ENCODE results near the gene TRPV4.
A peak's percentile ranks its signal among the peaks of the same experiment; 100 is the strongest.
"Not testable (repeated sequence)": the region's sequence is repeated elsewhere in the genome, so short reads cannot be mapped to it uniquely, and the experiment has no call there.

Gene TRPV4

DNA sequence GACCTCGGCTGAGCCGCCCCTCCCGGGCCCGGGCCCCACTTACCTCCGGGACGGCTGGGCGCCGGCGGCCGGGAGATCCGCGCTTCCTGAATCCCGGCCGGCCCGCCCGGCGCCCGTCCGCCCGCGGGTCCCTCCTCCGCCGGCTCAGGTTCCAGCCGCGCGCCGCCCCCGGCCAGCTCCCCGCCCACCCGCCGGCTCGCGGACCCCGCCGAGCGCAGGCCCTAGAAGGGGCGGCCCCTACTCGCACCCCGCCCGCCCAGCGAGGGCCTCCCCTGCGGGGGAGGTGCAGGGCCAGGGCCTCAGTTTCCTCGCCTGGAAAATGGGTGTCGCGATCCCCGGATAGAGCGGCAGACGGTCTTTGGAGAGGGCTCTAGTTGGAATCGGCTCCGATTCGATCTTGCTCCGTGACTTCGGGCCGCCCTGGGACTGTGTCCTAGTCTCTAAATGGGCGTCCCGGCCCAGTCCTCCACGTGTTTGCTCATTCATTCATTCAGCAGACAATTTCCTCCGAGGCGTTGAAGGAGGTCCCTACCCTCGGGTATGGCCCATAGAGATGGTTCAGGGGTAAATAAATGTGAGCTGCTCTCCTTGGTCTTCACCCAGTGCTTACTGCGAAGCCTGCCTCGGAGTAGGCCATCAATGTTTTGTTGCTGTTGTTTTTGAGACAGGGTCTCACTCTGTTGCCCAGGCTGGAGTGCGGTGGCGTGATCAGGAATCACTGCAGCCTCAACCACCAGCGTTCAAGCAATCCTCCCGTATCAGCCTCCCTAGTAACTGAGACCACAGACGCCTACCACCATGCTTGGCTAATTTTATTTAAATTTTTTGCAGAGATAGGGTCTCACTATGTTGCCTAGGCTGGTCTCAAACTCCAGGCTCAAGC is at the start of gene TRPV4:
Gene TRPV4 (minus strand): TSS at position 92 of the 883 bp plus-strand sequence. CDS start 18,602 bp downstream, outside the sequence.
- ATAC-seq, result no peak

DNA sequence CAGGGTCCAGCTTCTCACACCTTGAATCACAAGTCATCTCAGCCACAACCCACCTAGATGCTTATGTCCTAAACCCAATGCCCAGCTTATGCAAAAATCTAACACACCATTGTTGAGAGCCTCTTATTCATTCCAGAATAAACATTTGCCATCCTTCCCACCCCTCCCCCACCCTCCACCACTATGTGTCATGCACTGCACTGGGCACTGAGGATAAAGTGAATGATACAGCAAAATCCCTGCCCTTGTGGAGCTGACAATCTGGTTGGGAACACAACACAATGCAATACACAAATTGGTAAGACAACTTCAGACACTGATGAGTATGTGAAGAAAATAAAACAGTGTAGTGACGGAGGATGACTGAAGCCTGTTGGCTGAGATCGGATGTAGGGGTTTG is 48.6 kb upstream of the TRPV4 start:
- no peak for ATAC-seq

GRCh38 chr12:109880938-109881337 is 47.7 kb upstream of the TRPV4 start:
- ATAC-seq, result no peak

- peak; percentile 96 to 97 for ATAC-seq
Measured at GRCh38 chr12:109880043-109880931, 47.1 kb upstream of the TRPV4 start, which contains the start of gene GLTP. Gene GLTP (minus strand): TSS chr12:109880541. CDS start chr12:109880374, 167 bp downstream.

DNA sequence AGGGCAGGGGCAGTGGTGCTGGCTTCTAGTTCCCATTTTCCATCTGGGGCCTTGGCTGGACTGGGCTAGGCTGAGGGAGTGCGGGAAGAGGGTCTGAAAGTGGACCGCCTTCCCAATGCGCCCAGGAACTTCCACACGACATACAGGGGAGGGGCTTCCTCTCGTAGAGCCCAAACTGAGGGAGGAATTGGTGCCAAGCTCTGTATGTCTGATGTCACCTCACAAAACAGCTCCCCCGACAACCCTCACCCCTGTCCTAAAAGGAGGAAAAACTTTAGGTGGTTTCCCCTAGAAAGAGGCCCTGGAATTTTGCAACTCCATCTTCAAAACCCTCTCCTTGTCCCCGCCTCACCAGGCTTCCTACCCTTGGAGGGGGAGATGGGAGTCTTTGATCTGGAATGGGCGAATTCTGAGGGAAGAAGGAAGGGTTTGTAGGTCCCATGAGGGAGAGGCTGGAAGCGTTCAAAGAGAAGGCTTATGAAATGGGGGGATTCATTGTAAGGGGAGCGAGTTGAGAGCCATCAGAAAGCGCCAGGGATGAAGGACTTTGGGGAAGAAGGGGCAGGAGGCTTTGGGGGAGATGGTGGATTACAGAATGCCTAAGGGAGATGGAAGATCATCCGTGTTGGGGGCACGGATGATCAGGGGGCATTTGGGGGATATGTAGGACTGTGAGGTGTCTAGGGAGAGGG is 46.3 kb upstream of the TRPV4 start:
- ATAC-seq, result no peak

- ATAC-seq, result no peak
Measured at GRCh38 chr12:109878749-109879148, 45.6 kb upstream of the TRPV4 start.

DNA sequence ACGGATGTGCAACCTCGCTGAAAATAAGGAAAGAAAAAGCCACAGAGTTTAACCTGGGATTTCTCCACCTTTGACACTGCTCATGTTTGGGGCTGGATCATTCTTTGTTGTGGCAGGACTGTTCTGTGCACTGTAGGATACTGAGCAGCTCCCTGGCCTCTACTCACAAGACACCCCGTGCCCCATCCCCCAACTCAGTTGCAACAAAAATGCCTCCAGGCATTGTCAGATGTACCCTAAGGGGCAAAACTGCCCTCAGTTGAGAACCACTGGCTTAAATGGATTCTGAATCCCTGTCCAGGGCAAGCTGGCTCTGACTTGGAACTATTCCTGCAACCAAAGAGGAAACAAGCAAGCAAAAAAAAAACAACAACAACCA is 45.0 kb upstream of the TRPV4 start:
- no peak for ATAC-seq

- ATAC-seq, result no peak
Measured at GRCh38 chr12:109877504-109878246, 44.5 kb upstream of the TRPV4 start.

GRCh38 chr12:109876406-109876805 is 43.2 kb upstream of the TRPV4 start:
- no peak for ATAC-seq

DNA sequence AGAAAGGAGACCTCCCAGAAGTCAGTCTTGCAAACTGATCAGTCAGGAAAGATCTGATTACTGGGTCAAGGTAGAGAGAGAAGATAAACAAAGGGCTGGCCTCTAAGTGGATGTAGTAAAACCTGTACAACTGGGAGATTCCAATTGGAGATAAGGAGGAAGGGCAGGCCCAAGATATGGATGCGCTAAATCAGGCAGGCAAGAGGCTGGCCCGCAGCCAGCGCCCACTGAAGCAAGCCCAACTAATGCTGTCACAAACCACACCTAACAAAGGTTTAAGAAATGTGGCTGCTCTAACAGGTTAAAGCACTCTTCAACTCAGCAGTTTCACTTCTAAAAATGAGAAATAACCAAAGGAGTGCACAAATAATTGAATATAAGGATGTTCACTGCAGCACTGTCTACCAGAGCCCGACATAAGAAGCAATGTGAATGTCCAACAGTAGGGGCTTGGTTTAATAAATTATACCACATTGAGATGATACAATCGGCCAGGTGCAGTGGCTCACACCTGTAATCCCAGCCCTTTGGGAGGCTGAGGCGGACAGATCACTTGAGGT is 42.5 kb upstream of the TRPV4 start:
- ATAC-seq, result no peak

GRCh38 chr12:109873653-109874052 is 40.5 kb upstream of the TRPV4 start:
- ATAC-seq, result no peak

DNA sequence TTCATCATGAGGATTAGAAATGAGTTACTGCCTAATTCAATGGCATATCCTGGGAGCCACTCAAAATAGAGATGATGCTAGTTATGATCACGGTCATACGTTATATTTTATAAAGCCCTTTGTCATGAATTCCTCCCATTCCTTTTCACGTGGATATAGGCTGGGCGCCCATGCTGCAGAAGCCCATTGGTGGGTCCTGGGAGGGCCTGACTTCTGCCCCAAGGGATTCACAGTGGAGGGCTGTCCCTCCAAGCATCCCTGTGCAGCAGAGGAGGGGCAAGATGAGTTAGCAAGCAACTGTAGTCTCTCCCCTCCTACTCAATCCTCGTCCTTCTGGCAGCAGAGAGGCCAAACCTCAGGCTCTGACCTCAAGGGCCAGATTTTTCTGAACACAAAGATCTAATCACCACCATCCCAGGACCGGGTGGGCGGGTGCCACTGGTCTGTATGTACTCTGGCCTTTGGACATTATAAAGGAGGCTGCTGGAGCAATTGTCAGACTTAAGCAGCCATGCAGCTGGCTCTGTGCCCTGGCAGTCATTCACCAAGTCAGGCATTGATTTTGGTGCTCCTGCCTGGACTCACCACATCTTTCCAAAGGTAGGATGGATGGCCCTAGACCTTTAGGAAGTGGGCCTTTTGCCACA is 38.6 kb upstream of the TRPV4 start:
- no peak for ATAC-seq

DNA sequence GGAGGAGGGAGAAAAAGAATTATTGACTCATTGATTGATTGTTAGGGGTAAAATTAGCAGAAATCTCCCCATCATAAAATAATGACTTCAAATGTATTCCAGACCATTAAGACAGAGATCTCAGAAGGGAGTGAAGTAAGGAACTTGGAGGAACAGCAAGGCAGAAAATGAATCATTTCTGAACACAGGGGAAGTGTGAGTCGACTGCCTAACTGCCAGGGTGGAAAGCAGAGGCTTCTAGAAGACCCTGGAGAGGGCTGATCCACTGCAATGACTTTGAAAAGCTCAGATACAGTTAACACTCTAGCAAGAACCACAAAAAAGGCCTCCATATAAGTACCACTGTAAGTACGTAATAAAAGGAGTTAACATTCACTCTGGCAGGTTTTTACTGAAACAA is 37.5 kb upstream of the TRPV4 start:
- no peak for ATAC-seq

DNA sequence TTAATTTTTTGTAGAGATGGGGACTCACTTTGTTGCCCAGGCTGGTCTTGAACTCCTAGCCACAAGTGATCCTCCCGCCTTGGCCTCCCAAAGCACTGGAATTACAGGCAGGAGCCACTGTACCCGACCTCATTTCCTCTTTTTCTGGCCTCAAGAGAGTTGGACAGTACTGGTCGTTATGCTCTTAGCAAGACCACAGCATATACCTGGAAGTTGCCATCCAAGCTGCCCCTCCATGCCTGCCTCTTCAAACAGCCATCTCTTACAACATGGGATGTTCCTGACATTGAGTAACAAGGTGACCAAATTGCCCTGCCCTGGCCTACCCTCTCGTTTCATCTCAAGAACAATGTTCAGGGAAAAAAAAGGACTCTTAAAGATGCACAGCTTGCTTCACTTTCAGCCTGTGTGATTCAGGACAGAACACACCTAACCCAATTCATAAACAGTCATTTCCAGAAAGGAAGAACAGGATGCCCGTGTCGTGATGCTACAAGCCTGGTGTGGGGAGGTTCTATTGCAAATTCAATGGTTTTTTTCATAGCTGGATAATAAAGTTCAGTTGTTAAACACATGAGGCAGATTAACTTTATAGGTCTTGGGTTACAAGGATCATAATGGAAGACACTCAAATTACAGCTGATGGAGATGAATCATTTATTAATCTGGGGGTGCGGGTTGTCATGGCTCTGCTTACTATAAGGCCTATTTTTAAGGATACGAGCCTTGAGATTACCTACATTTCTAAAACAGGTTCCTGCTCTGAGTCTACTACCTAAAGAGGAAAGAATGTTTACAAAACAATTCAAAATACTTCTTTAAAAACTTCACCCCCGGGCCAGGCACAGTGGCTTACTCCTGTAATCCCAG is 35.2 kb upstream of the TRPV4 start:
- no peak for ATAC-seq

DNA sequence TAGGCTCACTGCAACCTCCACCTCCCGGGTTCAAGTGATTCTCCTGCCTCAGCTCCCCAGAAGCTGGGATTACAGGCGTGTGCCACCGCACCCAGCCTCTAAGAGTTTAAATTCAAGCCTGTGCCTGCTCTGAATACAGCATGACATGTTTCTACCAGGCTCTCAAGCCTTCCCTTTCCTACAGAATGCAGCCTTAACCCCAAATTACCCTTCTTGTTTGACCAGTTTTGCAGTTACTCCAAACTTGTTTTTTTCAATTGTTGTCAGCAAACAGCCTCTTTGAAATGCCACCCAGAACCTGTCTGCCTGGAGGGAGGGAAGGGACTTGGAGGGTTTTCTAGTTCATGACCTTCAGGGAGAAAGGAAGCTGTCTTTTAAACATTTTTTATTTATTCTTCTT is 31.7 kb upstream of the TRPV4 start:
- no peak for ATAC-seq

DNA sequence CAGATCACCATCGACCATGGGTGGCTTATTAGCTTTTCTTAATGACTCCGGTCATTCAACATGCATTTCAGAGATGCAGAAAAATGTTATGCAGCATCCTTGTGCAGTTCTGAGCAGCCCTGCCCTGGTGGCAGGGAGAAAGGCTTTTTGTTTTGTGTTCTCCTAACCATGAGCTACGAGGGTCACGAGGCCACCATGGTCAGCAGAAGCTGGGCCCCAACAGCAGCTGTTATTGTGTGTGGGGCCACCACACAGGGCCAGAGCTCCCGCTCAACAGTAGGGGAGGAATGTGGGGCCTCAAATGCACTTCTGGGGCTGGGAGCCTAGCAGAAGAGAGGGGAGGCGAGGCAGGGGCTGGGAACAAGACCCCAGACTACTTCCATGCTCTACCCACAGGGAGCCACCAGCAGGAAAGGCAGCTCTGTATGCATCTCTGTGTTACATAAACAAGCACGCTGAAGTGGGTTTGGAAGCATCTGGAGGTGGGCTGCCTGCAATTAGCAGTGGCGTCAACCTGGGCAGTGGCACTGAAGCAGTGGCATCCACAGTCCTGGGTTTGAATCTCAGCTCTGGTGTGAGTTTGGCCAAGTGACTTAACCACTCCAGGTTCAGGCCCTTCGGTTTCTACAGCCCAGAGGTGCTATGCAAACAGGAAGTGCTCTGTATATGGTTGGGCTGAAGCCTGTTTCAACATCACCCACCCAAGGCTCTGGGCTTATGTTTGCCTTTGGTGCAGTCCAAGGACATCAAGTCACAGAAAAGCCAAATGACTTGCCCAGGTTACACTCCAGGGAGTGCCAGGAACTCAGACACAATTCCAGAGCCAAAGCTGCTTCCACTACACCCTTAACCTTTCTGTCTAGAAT is 30.9 kb upstream of the TRPV4 start:
- peak in 1 of 2 donors; percentile 38 for ATAC-seq

DNA sequence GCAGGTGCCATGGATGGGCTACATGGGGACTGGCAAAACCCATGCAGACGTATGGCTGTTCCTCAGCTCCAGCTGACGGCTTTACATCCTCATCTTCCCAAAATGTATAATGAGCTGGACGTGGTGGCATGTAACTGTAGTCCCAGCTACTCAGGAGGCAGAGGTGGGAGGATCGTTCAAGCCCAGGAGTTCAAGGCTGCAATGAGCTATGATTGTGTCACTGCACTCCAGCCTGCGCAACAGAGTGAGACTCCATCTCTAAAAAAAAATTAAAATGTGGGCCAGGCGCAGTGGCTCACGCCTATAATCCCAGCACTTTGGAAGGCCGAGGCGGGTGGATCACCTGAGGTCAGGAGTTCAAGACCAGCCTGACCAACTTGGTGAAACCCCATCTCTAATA is 29.3 kb upstream of the TRPV4 start:
- ATAC-seq, result not testable (repeated sequence)

DNA sequence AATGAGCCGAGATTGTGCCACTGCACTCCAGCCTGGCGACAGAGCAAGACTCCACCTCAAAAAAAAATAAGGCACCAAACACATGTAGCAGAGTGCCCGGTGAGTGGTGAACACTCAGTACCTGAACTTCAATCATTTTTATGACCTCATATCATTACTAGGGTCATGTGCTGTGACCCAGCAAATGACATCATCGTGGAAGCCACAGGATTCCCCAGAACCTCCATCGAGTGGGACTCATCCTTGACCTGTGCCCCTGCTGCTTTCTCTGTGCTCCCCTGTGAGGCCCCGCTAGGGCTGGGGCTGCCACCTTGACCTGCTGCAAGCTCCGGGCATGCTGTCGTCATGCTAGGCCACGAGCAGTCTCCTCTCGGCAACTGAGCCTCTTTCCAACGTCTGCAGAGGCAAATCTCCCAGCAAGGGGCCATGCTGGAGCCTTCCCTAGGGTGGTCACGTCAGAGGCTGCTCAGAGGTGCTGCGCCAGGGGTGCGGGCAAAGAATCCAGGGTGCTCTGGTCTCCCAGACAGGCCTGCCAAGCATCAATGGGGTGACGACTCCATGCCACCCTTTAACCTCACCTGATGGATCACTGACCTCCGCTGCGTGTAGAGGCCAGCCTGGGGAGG is 28.6 kb upstream of the TRPV4 start:
- no peak for ATAC-seq

GRCh38 chr12:109860977-109861376 is 27.8 kb upstream of the TRPV4 start:
- no peak for ATAC-seq
